Right atrium auricular region (tissue), 2 donors: ENCODE data around the gene MRPS6. TPM values are rescaled to one million over a fixed set of nuclear protein-coding genes. Genes with fewer than 3 reads are reported as not detected.

Source experiments
- DNase-seq: peaks from one replicate; pipeline ENCODE4 v3.0.0-alpha.2; 2019; ENCODE audit warnings: low spot score
- H3K27ac ChIP-seq, 2 donors: fragments of 200-600 bp; sonication (generic); 1 replicate in 1 of 2; 2 replicates in 1 of 2; pipeline ENCODE4 v1.5.1; 2016 to 2019
- H3K27me3 ChIP-seq, 2 donors: fragments of 200-600 bp; sonication (generic); one replicate each; pipeline versions ENCODE4 v1.5.1 to v1.6.0; 2017 to 2019
- H3K36me3 ChIP-seq: fragments of 200-600 bp; sonication (generic); one replicate; pipeline ENCODE4 v1.5.1; 2016
- H3K4me1 ChIP-seq, 2 donors: fragments of 200-600 bp; sonication (generic); one replicate each; pipeline versions ENCODE4 v1.5.1 to v1.6.0; 2017 to 2019
- H3K4me3 ChIP-seq, 2 donors: fragments of 200-600 bp; sonication (generic); 1 replicate in 1 of 2; 2 replicates in 1 of 2; pipeline ENCODE4 v1.5.1; 2017 to 2019; ENCODE audit warnings: mild to moderate bottlenecking in 1 of 2, moderate library complexity in 1 of 2
- H3K9me3 ChIP-seq, 2 donors: fragments of 200-600 bp; sonication (generic); one replicate each; pipeline ENCODE4 v1.5.1; 2019
- total RNA-seq, 2 donors: library from RNA; depleted of rRNA; stranded (reverse); fragments of >200 nt; gene quantifications; one replicate each; pipeline ENCODE4 v1.1.0, GENCODE V29; 2016
- TF ChIP-seq, protein P1 (sequence below), 2 donors: fragments of 200-600 bp; sonication (generic); IDR thresholded peaks; one replicate each; pipeline ENCODE4 v1.5.1; 2019; ENCODE audit warnings: antibody characterized with exemption in 2 of 2

MRPS6 gene
- total RNA-seq, result 10 to 100 TPM; 18.8 to 30.4 TPM

DNA sequence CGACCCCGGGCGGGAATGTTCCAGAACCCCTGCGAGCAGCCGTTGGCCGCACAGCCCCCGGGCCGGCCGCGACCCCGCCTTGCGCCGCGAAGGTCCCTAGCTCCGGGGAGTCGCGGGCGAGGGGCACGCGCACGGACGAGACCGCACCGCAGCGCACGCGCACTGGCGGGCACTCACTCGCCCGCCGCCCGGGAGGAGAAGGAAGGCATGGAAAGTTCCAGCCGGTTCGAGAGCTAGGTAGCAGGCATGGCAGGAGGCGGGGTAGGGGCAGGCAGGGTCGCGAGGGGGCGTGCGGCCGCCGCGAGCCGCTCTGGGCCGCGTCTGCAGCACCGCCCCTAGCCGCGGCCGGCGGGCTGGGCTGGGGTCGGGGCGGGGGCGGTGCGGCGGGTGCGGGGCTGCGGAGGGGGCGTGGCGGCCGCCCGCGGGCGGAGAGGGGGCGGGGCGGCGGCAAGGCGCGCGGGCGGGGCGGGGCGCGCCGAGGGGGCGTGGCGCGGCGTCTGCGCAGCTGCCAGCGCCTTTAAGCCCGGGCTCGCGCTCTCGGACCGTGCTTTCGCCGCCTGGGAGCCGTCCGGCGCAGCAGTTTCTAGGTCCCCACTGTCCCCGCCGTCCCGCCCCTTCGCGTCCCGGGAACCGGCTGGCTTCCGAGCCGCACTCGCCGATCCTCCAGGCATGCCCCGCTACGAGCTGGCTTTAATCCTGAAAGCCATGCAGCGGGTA, at the start of gene MRPS6, which contains the start of gene SLC5A3:
Gene MRPS6, plus strand, starts transcription at position 547 of the 717 bp plus-strand sequence. Its CDS starts 123 bp downstream, at position 670.
Gene SLC5A3, plus strand, starts transcription at position 547 of the 717 bp plus-strand sequence. CDS start 21,621 bp downstream, outside the sequence.
- TF ChIP-seq, protein P1, sequence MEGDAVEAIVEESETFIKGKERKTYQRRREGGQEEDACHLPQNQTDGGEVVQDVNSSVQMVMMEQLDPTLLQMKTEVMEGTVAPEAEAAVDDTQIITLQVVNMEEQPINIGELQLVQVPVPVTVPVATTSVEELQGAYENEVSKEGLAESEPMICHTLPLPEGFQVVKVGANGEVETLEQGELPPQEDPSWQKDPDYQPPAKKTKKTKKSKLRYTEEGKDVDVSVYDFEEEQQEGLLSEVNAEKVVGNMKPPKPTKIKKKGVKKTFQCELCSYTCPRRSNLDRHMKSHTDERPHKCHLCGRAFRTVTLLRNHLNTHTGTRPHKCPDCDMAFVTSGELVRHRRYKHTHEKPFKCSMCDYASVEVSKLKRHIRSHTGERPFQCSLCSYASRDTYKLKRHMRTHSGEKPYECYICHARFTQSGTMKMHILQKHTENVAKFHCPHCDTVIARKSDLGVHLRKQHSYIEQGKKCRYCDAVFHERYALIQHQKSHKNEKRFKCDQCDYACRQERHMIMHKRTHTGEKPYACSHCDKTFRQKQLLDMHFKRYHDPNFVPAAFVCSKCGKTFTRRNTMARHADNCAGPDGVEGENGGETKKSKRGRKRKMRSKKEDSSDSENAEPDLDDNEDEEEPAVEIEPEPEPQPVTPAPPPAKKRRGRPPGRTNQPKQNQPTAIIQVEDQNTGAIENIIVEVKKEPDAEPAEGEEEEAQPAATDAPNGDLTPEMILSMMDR (IDR thresholded peaks at IDR 0.05), result no peak
- Histone ChIP-seq H3K4me1 (peaks cover 0 to 40% of the 10 kb centered on the region in 2 donors), H3K9me3 (no peaks in the 10 kb centered on the region), H3K27me3 (no peaks in the 10 kb centered on the region), H3K27ac (peak within 1 kb of the TSS; percentile 87 to 89), H3K4me3 (peak within 1 kb of the TSS; percentile 75 to 83), H3K36me3 (no peaks in the 10 kb centered on the region)
- DNase-seq, result no peak

DNA sequence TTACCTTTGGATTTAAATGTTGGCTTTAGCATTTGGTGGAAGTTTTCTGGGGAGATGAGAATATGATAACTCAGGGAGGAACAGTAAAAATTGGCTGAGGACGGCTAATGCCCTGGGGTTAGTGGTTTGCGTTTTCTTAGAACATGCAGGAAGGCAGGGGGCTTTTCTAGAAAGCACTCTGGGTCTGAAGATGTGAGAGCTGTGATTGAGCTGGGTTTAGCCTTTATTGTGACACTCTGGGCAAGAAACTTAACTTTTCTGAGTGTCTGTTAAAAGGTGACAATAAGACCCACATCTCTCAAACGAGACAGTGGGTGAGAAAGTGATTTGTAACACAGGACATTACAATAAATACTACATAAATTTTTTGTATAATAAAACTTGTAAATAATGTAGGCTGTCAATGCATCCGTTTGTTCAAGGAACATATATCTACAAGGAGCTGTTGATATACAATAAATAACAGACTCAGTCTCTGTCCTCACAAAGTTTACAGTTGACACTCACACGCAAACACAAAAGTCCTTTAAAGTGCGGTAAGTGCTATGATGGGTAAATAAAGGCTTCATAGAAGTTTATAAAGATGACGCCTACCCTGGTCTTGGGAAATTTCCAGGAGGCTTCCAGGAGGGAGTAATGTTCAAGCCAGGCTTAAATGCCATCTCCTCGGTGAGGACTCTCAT, 49.5 kb upstream of the MRPS6 start:
- DNase-seq, result no peak
- H3K36me3 ChIP-seq, result no peaks in the 10 kb centered on the region
- TF ChIP-seq, protein P1 (IDR thresholded peaks at IDR 0.05), result no peak
- no peaks in the 10 kb centered on the region for H3K27me3 ChIP-seq
- H3K27ac ChIP-seq, result no peak overlapping the region
- no peaks in the 10 kb centered on the region for H3K9me3 ChIP-seq
- H3K4me1 ChIP-seq, result peaks cover 0 to 15% of the 10 kb centered on the region in 2 donors
- H3K4me3 ChIP-seq, result no peak overlapping the region

DNA sequence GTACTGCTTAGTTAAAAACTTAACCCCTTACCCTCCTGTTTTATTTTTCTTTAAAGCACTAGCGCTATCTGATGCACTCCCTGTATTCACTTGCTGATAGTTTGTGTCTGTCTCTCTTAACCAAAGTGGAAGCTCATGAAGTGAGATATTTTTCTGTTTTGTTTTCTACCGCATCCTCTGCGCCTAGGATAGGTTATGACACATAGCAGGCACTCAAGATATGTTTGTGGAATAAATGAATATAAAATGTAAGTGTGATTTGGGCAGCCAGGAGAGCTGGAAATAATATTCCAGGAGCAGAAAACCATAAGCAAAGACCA, 49.0 kb upstream of the MRPS6 start:
- H3K27ac ChIP-seq, result no peak overlapping the region
- TF ChIP-seq, protein P1 (IDR thresholded peaks at IDR 0.05), result no peak
- H3K4me3 ChIP-seq, result no peak overlapping the region
- DNase-seq, result no peak
- no peaks in the 10 kb centered on the region for H3K36me3 ChIP-seq
- H3K9me3 ChIP-seq, result no peaks in the 10 kb centered on the region
- no peaks in the 10 kb centered on the region for H3K27me3 ChIP-seq
- H3K4me1 ChIP-seq, result peaks cover 0 to 15% of the 10 kb centered on the region in 2 donors

DNA sequence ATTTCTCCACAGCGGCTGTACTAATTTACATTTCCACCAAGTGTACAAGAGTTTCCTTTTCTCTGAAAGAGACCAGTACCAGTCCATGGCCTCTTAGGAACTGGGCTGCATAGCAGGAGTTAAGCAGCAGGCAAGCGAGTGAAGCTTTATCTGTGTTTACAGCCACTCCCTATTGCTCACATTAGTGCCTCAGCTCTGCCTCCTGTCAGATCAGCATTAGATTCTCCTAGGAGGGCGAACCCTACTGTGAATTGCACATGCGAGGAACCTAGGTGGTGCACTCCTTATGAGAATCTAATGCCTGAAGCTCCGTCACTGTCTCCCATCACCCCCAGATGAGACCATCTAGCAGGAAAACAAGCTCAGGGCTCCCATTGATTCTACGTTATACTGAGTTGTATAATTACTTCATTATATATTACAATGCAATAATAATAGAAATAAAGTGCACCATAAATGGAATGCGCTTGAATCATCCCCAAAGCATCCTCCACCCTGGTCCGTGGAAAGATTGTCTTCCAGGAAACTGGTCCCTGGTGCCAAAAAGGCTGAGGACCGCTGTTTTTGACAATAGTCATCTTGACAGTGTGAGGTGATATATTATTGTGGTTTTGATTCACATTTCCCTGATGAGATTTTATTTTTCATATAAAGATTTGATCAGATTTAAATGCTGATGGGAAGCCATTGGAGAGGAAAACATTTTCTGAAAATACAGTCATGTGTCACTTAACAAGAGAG, 45.5 kb upstream of the MRPS6 start:
- peaks cover 0 to 11% of the 10 kb centered on the region in 2 donors for H3K4me1 ChIP-seq
- no peak for DNase-seq
- TF ChIP-seq, protein P1 (IDR thresholded peaks at IDR 0.05), result no peak
- H3K27ac ChIP-seq, result no peak overlapping the region
- H3K9me3 ChIP-seq, result no peaks in the 10 kb centered on the region
- no peak overlapping the region for H3K4me3 ChIP-seq
- H3K27me3 ChIP-seq, result no peaks in the 10 kb centered on the region
- H3K36me3 ChIP-seq, result no peaks in the 10 kb centered on the region

DNA sequence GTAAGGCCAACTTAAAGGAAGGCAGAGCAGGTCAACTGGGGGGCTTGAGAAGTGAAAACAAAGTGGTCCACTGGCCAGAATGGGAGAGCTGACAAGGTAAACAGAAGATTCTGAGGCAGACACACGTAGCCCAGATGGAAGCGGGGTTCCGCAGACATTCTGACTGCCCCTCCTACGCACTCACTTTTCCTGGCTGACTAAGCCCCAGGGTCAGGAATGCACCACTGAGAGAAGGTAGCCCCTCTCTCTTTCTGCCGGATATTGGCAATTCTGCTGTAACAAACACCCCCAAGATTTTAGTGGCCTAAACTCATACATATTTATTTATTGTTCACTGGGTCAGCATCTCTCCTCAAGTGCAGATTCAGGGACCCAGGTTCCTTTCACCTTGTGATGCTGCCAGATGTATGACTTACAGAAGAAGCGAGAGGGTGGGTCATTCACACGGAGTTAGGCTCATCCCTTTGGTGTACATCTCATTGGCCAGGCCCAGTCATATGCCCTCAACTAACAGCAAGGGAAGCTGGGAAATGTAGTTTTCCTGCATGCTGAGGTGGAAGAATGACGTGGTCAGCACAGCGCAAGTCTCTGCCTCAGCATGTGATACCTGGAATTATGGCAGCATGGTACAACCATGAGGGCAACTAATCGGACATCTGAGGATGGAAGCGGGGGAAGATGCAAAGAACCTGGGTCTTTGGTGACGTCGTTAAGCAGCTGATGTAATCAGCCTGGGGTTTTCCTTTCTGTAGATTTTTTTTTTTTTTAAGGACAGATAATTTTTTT, 43.4 kb upstream of the MRPS6 start:
- Histone ChIP-seq H3K4me1 (no peaks in the 10 kb centered on the region), H3K27ac (no peak overlapping the region), H3K4me3 (peak overlapping the region in 1 of 2 donors; percentile 16), H3K36me3 (no peaks in the 10 kb centered on the region), H3K27me3 (no peaks in the 10 kb centered on the region), H3K9me3 (no peaks in the 10 kb centered on the region)
- TF ChIP-seq, protein P1 (IDR thresholded peaks at IDR 0.05), result no peak
- peak; percentile 66 for DNase-seq
